Measurements from ENCODE around the gene CFAP119.

- TF ChIP-seq CTCF (IDR thresholded peaks at IDR 0.05; ENCODE audit: low read length) (no peak), EZH2 (IDR thresholded peaks at IDR 0.05; ENCODE audit: borderline replicate concordance, low read length) (no peak)
Measured at GRCh38 chr16:30773826-30774225, 12.0 kb upstream of the CFAP119 start.

Measured in OCI-LY1 (cell line).